ENCODE results near the gene VAMP8.

DNA sequence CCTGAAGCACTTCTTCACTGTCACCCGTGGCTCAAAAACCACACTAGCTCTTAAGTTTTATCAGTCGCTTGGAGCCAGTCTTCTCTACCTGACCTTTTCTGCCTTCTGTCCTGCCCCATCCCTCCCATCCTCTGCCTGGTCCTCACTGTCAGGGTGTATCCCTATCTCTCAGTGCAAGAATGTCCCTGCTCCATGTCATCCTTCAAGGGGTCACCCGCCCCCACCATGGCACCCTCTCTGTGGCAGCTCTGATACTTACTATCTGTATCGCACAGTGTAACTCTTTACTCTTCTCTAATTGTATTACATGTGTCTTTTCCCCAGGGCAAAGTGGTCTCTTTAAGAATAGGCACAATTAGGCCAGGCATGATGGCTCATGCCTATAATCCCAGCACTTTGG is 11.3 kb downstream of the VAMP8 start:
- TF ChIP-seq CTCF (IDR thresholded peaks at IDR 0.05; ENCODE audit: low read length) (no peak), EZH2 (IDR thresholded peaks at IDR 0.05; ENCODE audit: borderline replicate concordance, low read length) (no peak)
